ENCODE measurements around the gene RFT1. TPM values are rescaled to one million over a fixed set of nuclear protein-coding genes. Genes with fewer than 3 reads are reported as not detected.

Gene RFT1
- total and polyA plus RNA-seq, 2 of the 13 experiments (the other 11 are each of a cell fraction or from before 2014, with no cell fraction given) = 23.2 to 37.0 TPM

DNA sequence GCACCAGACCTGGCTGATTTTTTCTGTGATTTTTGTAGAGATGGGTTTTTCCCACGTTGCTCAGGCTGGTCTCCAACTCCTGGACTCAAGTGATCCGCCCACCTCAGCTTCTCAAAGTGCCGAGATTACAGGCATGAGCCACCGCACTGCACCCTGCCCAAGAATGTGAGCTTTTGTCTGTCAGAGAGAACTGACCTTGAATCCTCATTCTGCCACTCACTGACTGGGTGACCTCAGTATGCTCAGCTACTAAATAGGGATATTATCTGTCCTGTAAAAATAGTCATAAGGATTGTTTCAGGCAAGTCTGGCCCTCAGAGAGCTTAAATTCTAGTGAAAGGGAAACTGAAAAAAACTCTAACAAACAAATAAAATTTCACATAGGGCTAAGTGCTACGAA is 2.1 kb upstream of the RFT1 start (continued):
- TF ChIP-seq ARID5B (CRISPR knock-in tag; IDR thresholded peaks at IDR 0.05) (peak; percentile 66), MAFF (IDR thresholded peaks at IDR 0.05; ENCODE audit: low read depth, low read length) (no peak), ZNF841 (CRISPR knock-in tag; IDR thresholded peaks at IDR 0.05; ENCODE audit: borderline replicate concordance) (no peak), MIER3 (CRISPR knock-in tag; IDR thresholded peaks at IDR 0.05; ENCODE audit: borderline replicate concordance) (0 out of 2 replicates have a peak, but pooled peaks have one; percentile 15), ZMYM2 (CRISPR knock-in tag; IDR thresholded peaks at IDR 0.05) (peak; percentile 95), ZNF232 (CRISPR knock-in tag; IDR thresholded peaks at IDR 0.05; ENCODE audit: borderline replicate concordance) (no peak), HES4 (CRISPR knock-in tag; IDR thresholded peaks at IDR 0.05; ENCODE audit: borderline replicate concordance) (no peak), SMC3 (IDR thresholded peaks at IDR 0.05; ENCODE audit: low read length) (no peak), NCOA2 (CRISPR knock-in tag; IDR thresholded peaks at IDR 0.05) (0 out of 2 replicates have a peak, but pooled peaks have one; percentile 23), RFX5 (IDR thresholded peaks at IDR 0.05; ENCODE audit: low read depth, low read length) (no peak), KAT7 (CRISPR knock-in tag; IDR thresholded peaks at IDR 0.05; ENCODE audit: borderline replicate concordance) (no peak), THAP7 (CRISPR knock-in tag; IDR thresholded peaks at IDR 0.05) (no peak), ZC3H4 (CRISPR knock-in tag; IDR thresholded peaks at IDR 0.05; ENCODE audit: borderline replicate concordance) (no peak), SMAD9 (CRISPR knock-in tag; IDR thresholded peaks at IDR 0.05) (no peak), THAP8 (CRISPR knock-in tag; IDR thresholded peaks at IDR 0.05; ENCODE audit: borderline replicate concordance) (no peak), ZNF567 (CRISPR knock-in tag; IDR thresholded peaks at IDR 0.05; ENCODE audit: borderline replicate concordance) (no peak), ZNF256 (CRISPR knock-in tag; conservative IDR thresholded peaks at IDR 0.05) (no peak), RFX3 (CRISPR knock-in tag; IDR thresholded peaks at IDR 0.05) (no peak), NFATC3 (CRISPR knock-in tag; IDR thresholded peaks at IDR 0.05) (no peak), TEAD2 (CRISPR knock-in tag; IDR thresholded peaks at IDR 0.05) (no peak)
- TF ChIP-seq, protein P1, sequence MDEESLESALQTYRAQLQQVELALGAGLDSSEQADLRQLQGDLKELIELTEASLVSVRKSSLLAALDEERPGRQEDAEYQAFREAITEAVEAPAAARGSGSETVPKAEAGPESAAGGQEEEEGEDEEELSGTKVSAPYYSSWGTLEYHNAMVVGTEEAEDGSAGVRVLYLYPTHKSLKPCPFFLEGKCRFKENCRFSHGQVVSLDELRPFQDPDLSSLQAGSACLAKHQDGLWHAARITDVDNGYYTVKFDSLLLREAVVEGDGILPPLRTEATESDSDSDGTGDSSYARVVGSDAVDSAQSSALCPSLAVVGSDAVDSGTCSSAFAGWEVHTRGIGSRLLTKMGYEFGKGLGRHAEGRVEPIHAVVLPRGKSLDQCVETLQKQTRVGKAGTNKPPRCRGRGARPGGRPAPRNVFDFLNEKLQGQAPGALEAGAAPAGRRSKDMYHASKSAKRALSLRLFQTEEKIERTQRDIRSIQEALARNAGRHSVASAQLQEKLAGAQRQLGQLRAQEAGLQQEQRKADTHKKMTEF (CRISPR knock-in tag; IDR thresholded peaks at IDR 0.05) = no peak
- TF ChIP-seq, protein P2, sequence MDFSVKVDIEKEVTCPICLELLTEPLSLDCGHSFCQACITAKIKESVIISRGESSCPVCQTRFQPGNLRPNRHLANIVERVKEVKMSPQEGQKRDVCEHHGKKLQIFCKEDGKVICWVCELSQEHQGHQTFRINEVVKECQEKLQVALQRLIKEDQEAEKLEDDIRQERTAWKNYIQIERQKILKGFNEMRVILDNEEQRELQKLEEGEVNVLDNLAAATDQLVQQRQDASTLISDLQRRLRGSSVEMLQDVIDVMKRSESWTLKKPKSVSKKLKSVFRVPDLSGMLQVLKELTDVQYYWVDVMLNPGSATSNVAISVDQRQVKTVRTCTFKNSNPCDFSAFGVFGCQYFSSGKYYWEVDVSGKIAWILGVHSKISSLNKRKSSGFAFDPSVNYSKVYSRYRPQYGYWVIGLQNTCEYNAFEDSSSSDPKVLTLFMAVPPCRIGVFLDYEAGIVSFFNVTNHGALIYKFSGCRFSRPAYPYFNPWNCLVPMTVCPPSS (IDR thresholded peaks at IDR 0.05) = no peak
